Uterus (tissue), 2 donors: ENCODE data around the gene RNF187.

Source experiments
- CTCF ChIP-seq, 4 experiments: fragments of 200-600 bp in 2 of 4; fragments of 450-650 bp in 2 of 4; sonication (generic) in 2 of 4; IDR thresholded peaks; one replicate each; pipeline ENCODE4 v1.5.1; 2016 to 2019; ENCODE audit warnings: antibody characterized with exemption in 4 of 4, mild to moderate bottlenecking in 2 of 4, moderate library complexity in 1 of 4
- POLR2A ChIP-seq, 2 donors: fragments of 450-650 bp; IDR thresholded peaks; one replicate each; pipeline ENCODE4 v1.6.1; 2016; ENCODE audit warnings: antibody characterized with exemption in 2 of 2, mild to moderate bottlenecking in 1 of 2, moderate library complexity in 1 of 2

GRCh38 chr1:228527596-228527995 is 40.4 kb downstream of the RNF187 start:
- TF ChIP-seq CTCF (IDR thresholded peaks at IDR 0.05) (no peak), POLR2A (IDR thresholded peaks at IDR 0.05) (no peak)
